CD4-positive, alpha-beta T cell (primary cell): ENCODE results near the gene FAM210A. TPM values are rescaled to one million over a fixed set of nuclear protein-coding genes. Genes with fewer than 3 reads are reported as not detected.
"Not testable (repeated sequence)": the region's sequence is repeated elsewhere in the genome, so short reads cannot be mapped to it uniquely, and the experiment has no call there.

Experiments
- ATAC-seq: fragments of 200-7000 bp; cut with Tn5 transposase; one replicate; pipeline ENCODE4 v1.10.0; 2022; ENCODE audit warnings: mild to moderate bottlenecking; ENCODE audit not compliant: poor library complexity
- CTCF ChIA-PET: fragments of 350-600 bp; sonication (Branson Sonifier 250); formaldehyde crosslinking; loops from one replicate; lab custom pipeline; 2021; ENCODE audit warnings: antibody characterized with exemption, inconsistent platforms; lab: Charles Lee
- POLR2A ChIA-PET: fragments of 350-600 bp; sonication (Branson Sonifier 250); formaldehyde crosslinking; loops from one replicate; lab custom pipeline; 2021; ENCODE audit warnings: antibody characterized with exemption, inconsistent platforms; lab: Charles Lee
- DNase-seq, 14 experiments: peaks; one replicate each; pipeline ENCODE4 v3.0.0-alpha.2; 2013 to 2020; ENCODE audit warnings: mixed read lengths in 2 of 14
- H3K27ac ChIP-seq, 2 donors: one replicate each; pipeline versions ENCODE4 v1.5.1 to v1.7.0; 2013; ENCODE audit warnings: low read length in 2 of 2, low read depth in 1 of 2, mild to moderate bottlenecking in 1 of 2
- H3K27me3 ChIP-seq, 2 experiments: 1 replicate in 1 of 2; 2 replicates in 1 of 2; pipeline versions ENCODE4 v1.6.1 to v1.7.0; 2013; ENCODE audit warnings: low read length in 2 of 2, control low read depth in 1 of 2, mild to moderate bottlenecking in 1 of 2, moderate library complexity in 1 of 2; ENCODE audit not compliant: insufficient read depth in 2 of 2, control insufficient read depth in 1 of 2
- H3K36me3 ChIP-seq: one replicate; pipeline ENCODE4 v1.6.1; 2013; ENCODE audit warnings: low read length, control low read depth; ENCODE audit not compliant: insufficient read depth
- H3K4me1 ChIP-seq: one replicate; pipeline ENCODE4 v1.6.1; 2013; ENCODE audit warnings: low read length, control low read depth; ENCODE audit not compliant: insufficient read depth
- H3K4me3 ChIP-seq: one replicate; pipeline ENCODE4 v1.5.1; 2013; ENCODE audit warnings: mild to moderate bottlenecking, low read length, moderate library complexity
- H3K9me3 ChIP-seq, 2 experiments: 1 replicate in 1 of 2; 2 replicates in 1 of 2; pipeline versions ENCODE4 v1.6.1 to v1.7.0; 2013; ENCODE audit warnings: low read length in 2 of 2, mild to moderate bottlenecking in 2 of 2, control low read depth in 1 of 2, moderate library complexity in 1 of 2; ENCODE audit not compliant: control insufficient read depth in 1 of 2, insufficient read depth in 1 of 2
- H3K27ac Mint-ChIP-seq: one replicate; pipeline ENCODE4 v1.8.0; 2020; ENCODE audit warnings: mixed read lengths
- H3K27me3 Mint-ChIP-seq: one replicate; pipeline ENCODE4 v1.8.0; 2021; ENCODE audit warnings: mixed read lengths
- H3K36me3 Mint-ChIP-seq: one replicate; pipeline ENCODE4 v1.8.0; 2021; ENCODE audit warnings: low read depth, mixed read lengths
- H3K4me1 Mint-ChIP-seq: one replicate; pipeline ENCODE4 v1.8.0; 2021; ENCODE audit warnings: low read depth, mixed read lengths
- H3K4me3 Mint-ChIP-seq: one replicate; pipeline ENCODE4 v1.8.0; 2020; ENCODE audit warnings: mild to moderate bottlenecking, mixed read lengths
- H3K9me3 Mint-ChIP-seq: one replicate; pipeline ENCODE4 v1.8.0; 2020; ENCODE audit warnings: mixed read lengths
- CTCF ChIP-seq: fragments of 200-600 bp; IDR thresholded peaks from one replicate; pipeline ENCODE4 v1.8.0; 2022; ENCODE audit warnings: antibody characterized with exemption, mild to moderate bottlenecking
- intact Hi-C, 2 experiments: fragments of 100-400 bp; cut with DNase I in 1 of 2; cut with micrococcal nuclease in 1 of 2; formaldehyde crosslinking; loops; one replicate each; pipeline versions ENCODE4 v1.15.1 to v1.9.0; 2023 to 2025; cut with DNase I, micrococcal nuclease
- total RNA-seq, 174 experiments: library from RNA in 2 of 174; stranded (reverse) in 2 of 174; gene quantifications; one replicate each; pipeline ENCODE4 v1.2.3 and lab custom pipeline; 2021 to 2026

FAM210A gene
- total RNA-seq, 2 experiments from 2014 or later = 3.4 to 3.5 TPM

GRCh38 chr18:13703899-13704298 lies 22.5 kb downstream of the FAM210A start:
- CTCF ChIA-PET = no interaction called here
- peaks cover 4% of the 10 kb centered on the region for H3K9me3 Mint-ChIP-seq
- POLR2A ChIA-PET = no interaction called here

GRCh38 chr18:13700153-13700552 lies 26.2 kb downstream of the FAM210A start:
- no peak overlapping the region for H3K4me3 Mint-ChIP-seq

More at GRCh38 chr18:13703899-13704298, 22.5 kb downstream of the FAM210A start:
- no peak overlapping the region for H3K4me3 ChIP-seq
- H3K36me3 ChIP-seq = no peaks in the 10 kb centered on the region
- ATAC-seq = no peak
- H3K27me3 ChIP-seq = no peaks in the 10 kb centered on the region
- H3K36me3 Mint-ChIP-seq = peaks cover 77% of the 10 kb centered on the region
- intact Hi-C loops = no loop called here
- no peak overlapping the region for H3K27ac Mint-ChIP-seq
- no peak for DNase-seq
- no peak overlapping the region for H3K27ac ChIP-seq
- TF ChIP-seq CTCF = no peak
- peaks cover 13 to 46% of the 10 kb centered on the region in 2 experiments for H3K9me3 ChIP-seq
- H3K4me1 ChIP-seq = no peaks in the 10 kb centered on the region
- H3K27me3 Mint-ChIP-seq = no peaks in the 10 kb centered on the region
- no peak overlapping the region for H3K4me3 Mint-ChIP-seq
- peaks cover 3% of the 10 kb centered on the region for H3K4me1 Mint-ChIP-seq

GRCh38 chr18:13696961-13697360 lies 29.4 kb downstream of the FAM210A start:
- Mint-ChIP-seq H3K27ac (no peak overlapping the region), H3K36me3 (peaks cover 70% of the 10 kb centered on the region), H3K4me3 (no peak overlapping the region), H3K27me3 (no peaks in the 10 kb centered on the region), H3K9me3 (no peaks in the 10 kb centered on the region), H3K4me1 (peaks cover 19% of the 10 kb centered on the region)
- Histone ChIP-seq H3K27me3 (no peaks in the 10 kb centered on the region), H3K27ac (no peak overlapping the region), H3K4me1 (no peaks in the 10 kb centered on the region), H3K36me3 (no peaks in the 10 kb centered on the region), H3K9me3 (peaks cover 12 to 15% of the 10 kb centered on the region in 2 experiments), H3K4me3 (no peak overlapping the region)
- ChIA-PET CTCF (no interaction called here), POLR2A (no interaction called here)
- TF ChIP-seq CTCF = no peak
- DNase-seq = no peak
- intact Hi-C loops = no loop called here
- no peak for ATAC-seq

More at GRCh38 chr18:13700153-13700552, 26.2 kb downstream of the FAM210A start:
- TF ChIP-seq CTCF = no peak
- H3K27me3 Mint-ChIP-seq = no peaks in the 10 kb centered on the region
- no peak overlapping the region for H3K4me3 ChIP-seq
- ATAC-seq (no peak), DNase-seq (no peak)
- ChIA-PET CTCF (no interaction called here), POLR2A (interaction anchor here (0.9 kb wide), 1 partner anchor 26 kb away, joined by 3 read pairs; the partner anchor contains the start of genes FAM210A and RNMT)
- H3K36me3 Mint-ChIP-seq = peaks cover 72% of the 10 kb centered on the region
- intact Hi-C loops = no loop called here
- H3K27ac Mint-ChIP-seq = no peak overlapping the region
- no peaks in the 10 kb centered on the region for H3K36me3 ChIP-seq
- H3K9me3 Mint-ChIP-seq = no peaks in the 10 kb centered on the region
- H3K4me1 Mint-ChIP-seq = peaks cover 10% of the 10 kb centered on the region
- no peaks in the 10 kb centered on the region for H3K4me1 ChIP-seq
- H3K27me3 ChIP-seq = no peaks in the 10 kb centered on the region
- H3K27ac ChIP-seq = no peak overlapping the region
- H3K9me3 ChIP-seq = peaks cover 19 to 41% of the 10 kb centered on the region in 2 experiments

- ATAC-seq, intact Hi-C loops: not testable (repeated sequence)
- peaks cover 59% of the 10 kb centered on the region for H3K36me3 Mint-ChIP-seq
Observed at GRCh38 chr18:13695337-13695736, 31.0 kb downstream of the FAM210A start.

GRCh38 chr18:13690060-13690459 lies 36.3 kb downstream of the FAM210A start:
- intact Hi-C loops, CTCF ChIA-PET: not testable (repeated sequence)

More at GRCh38 chr18:13695337-13695736, 31.0 kb downstream of the FAM210A start:
- peaks cover 19% of the 10 kb centered on the region for H3K4me1 Mint-ChIP-seq
- H3K4me1 ChIP-seq, H3K27me3 Mint-ChIP-seq, DNase-seq, H3K27ac ChIP-seq, H3K4me3 ChIP-seq, H3K27me3 ChIP-seq, CTCF ChIA-PET, POLR2A ChIA-PET, H3K4me3 Mint-ChIP-seq, H3K9me3 Mint-ChIP-seq, H3K36me3 ChIP-seq, H3K27ac Mint-ChIP-seq: not testable (repeated sequence)
- peaks cover 0 to 12% of the 10 kb centered on the region in 2 experiments for H3K9me3 ChIP-seq

More at GRCh38 chr18:13690060-13690459, 36.3 kb downstream of the FAM210A start:
- ATAC-seq, POLR2A ChIA-PET, H3K36me3 ChIP-seq, H3K9me3 Mint-ChIP-seq, H3K27me3 Mint-ChIP-seq, H3K27ac ChIP-seq, H3K4me3 Mint-ChIP-seq, H3K27ac Mint-ChIP-seq, H3K27me3 ChIP-seq, H3K4me1 ChIP-seq, DNase-seq, H3K4me3 ChIP-seq, H3K9me3 ChIP-seq: not testable (repeated sequence)
- Mint-ChIP-seq H3K4me1 (peaks cover 33% of the 10 kb centered on the region), H3K36me3 (peaks cover 23% of the 10 kb centered on the region)
